Measurements from ENCODE around the gene LAIR2. TPM values are rescaled to one million over a fixed set of nuclear protein-coding genes. Genes with fewer than 3 reads are reported as not detected.

The LAIR2 gene, protein sequence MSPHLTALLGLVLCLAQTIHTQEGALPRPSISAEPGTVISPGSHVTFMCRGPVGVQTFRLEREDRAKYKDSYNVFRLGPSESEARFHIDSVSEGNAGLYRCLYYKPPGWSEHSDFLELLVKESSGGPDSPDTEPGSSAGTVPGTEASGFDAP
- total RNA-seq, result under 1 TPM; 0.45 to 0.69 TPM

- peak; percentile 46 for DNase-seq
- peak within 1 kb of the TSS; percentile 12 for H3K4me3 Mint-ChIP-seq
Observed at GRCh38 chr19:54502518-54503048, at the start of gene LAIR2. Gene LAIR2, plus strand, starts transcription at chr19:54502831. Its CDS starts 88 bp downstream, at chr19:54502919.

GRCh38 chr19:54453921-54454780, 48.5 kb upstream of the LAIR2 start:
- Mint-ChIP-seq H3K27me3 (ENCODE audit: low read depth) (no peaks in the 10 kb centered on the region), H3K4me3 (no peak overlapping the region), H3K36me3 (ENCODE audit: low read depth) (peaks cover 59% of the 10 kb centered on the region), H3K27ac (no peak overlapping the region), H3K9me3 (no peaks in the 10 kb centered on the region), H3K4me1 (ENCODE audit: low read depth) (peaks cover 35% of the 10 kb centered on the region)
- CTCF ChIA-PET, result no interaction called here
- DNase-seq, result no peak
- intact Hi-C loops (cut with micrococcal nuclease), result no loop called here

More at GRCh38 chr19:54502518-54503048, at the start of gene LAIR2:
- Mint-ChIP-seq H3K4me1 (ENCODE audit: low read depth) (peaks cover 29% of the 10 kb centered on the region), H3K36me3 (ENCODE audit: low read depth) (no peaks in the 10 kb centered on the region), H3K27me3 (ENCODE audit: low read depth) (peaks cover 8% of the 10 kb centered on the region), H3K27ac (no peak within 1 kb of the TSS), H3K9me3 (no peaks in the 10 kb centered on the region)
- CTCF ChIA-PET, result no interaction called here
- intact Hi-C loops (cut with micrococcal nuclease), result no loop called here

- Mint-ChIP-seq H3K9me3 (no peaks in the 10 kb centered on the region), H3K4me3 (no peak overlapping the region), H3K36me3 (ENCODE audit: low read depth) (peaks cover 60% of the 10 kb centered on the region), H3K27ac (no peak overlapping the region), H3K27me3 (ENCODE audit: low read depth) (no peaks in the 10 kb centered on the region), H3K4me1 (ENCODE audit: low read depth) (peaks cover 33% of the 10 kb centered on the region)
- intact Hi-C loops (cut with micrococcal nuclease), result no loop called here
- CTCF ChIA-PET, result no interaction called here
- DNase-seq, result no peak
Observed at GRCh38 chr19:54454781-54455675, 47.6 kb upstream of the LAIR2 start.

- no peak for DNase-seq
- Mint-ChIP-seq H3K4me1 (ENCODE audit: low read depth) (peaks cover 26% of the 10 kb centered on the region), H3K4me3 (no peak overlapping the region), H3K27ac (no peak overlapping the region), H3K36me3 (ENCODE audit: low read depth) (peaks cover 54% of the 10 kb centered on the region), H3K9me3 (no peaks in the 10 kb centered on the region), H3K27me3 (ENCODE audit: low read depth) (no peaks in the 10 kb centered on the region)
- intact Hi-C loops (cut with micrococcal nuclease), result loop anchor here (2.0 kb wide), 1 partner anchor 591 kb away; no protein-coding TSS in a partner anchor
- CTCF ChIA-PET, result interaction anchor here (0.7 kb wide), 1 partner anchor 297 kb away, joined by 3 read pairs; no protein-coding TSS in a partner anchor
Observed at GRCh38 chr19:54455786-54456422, 46.7 kb upstream of the LAIR2 start.

DNA sequence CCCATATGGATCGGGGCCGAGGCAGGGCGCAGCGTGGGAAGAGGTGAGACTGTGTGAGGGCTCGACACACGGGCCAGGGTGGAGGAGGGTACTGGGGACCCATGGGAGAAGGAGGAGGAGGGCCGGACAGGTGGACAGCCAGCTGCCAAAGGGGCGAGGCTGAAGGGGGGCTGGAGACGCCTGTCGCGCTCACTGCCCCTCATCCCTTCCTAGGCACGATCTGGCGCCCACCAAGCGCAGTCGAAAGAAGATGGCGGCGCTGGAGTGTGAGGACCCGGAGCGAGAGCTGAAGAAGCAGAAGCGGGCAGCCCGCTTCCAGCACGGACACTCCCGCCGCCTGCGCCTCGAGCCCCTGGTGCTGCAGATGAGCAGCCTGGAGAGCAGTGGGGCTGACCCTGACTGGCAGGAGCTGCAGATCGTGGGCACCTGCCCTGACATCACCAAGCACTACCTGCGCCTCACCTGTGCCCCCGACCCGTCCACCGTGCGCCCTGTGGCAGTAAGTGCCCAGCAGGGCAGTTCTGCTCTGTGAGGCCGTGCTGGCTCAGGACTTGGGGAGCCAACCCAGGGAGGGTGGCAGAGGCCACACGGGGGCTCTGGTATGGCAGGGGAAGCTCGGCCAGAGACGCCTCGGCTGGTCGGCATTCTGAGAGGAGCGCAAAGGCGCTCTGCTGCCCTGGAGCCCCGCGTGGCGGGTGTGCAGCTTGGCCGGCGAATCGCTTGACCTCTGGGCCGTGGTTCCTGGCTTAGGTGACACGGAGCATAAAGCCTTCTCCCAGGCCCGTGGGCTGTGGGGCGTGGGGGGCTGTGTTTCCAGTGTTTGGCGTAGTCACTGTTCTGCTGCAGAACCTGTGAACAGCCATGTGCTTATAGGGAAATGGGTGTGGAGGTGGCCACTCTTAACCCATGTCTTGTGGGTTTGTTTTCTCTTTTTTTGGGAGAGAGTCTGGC, 45.9 kb upstream of the LAIR2 start:
- Mint-ChIP-seq H3K4me3 (no peak overlapping the region), H3K9me3 (no peaks in the 10 kb centered on the region), H3K4me1 (ENCODE audit: low read depth) (peaks cover 23% of the 10 kb centered on the region), H3K36me3 (ENCODE audit: low read depth) (peaks cover 48% of the 10 kb centered on the region), H3K27ac (no peak overlapping the region), H3K27me3 (ENCODE audit: low read depth) (no peaks in the 10 kb centered on the region)
- DNase-seq, result no peak
- intact Hi-C loops (cut with micrococcal nuclease), result loop anchor here (2.0 kb wide), 1 partner anchor 592 kb away; no protein-coding TSS in a partner anchor
- CTCF ChIA-PET, result interaction anchor here (0.7 kb wide), 1 partner anchor 298 kb away, joined by 3 read pairs; no protein-coding TSS in a partner anchor

- intact Hi-C loops (cut with micrococcal nuclease), result loop anchor here (2.0 kb wide), 1 partner anchor 593 kb away; no protein-coding TSS in a partner anchor
- Mint-ChIP-seq H3K4me1 (ENCODE audit: low read depth) (peaks cover 25% of the 10 kb centered on the region), H3K4me3 (no peak overlapping the region), H3K27ac (peak overlapping the region; percentile 54), H3K9me3 (no peaks in the 10 kb centered on the region), H3K36me3 (ENCODE audit: low read depth) (peaks cover 44% of the 10 kb centered on the region), H3K27me3 (ENCODE audit: low read depth) (no peaks in the 10 kb centered on the region)
- CTCF ChIA-PET, result no interaction called here
- DNase-seq, result no peak
Observed at GRCh38 chr19:54457773-54458647, 44.6 kb upstream of the LAIR2 start.

DNA sequence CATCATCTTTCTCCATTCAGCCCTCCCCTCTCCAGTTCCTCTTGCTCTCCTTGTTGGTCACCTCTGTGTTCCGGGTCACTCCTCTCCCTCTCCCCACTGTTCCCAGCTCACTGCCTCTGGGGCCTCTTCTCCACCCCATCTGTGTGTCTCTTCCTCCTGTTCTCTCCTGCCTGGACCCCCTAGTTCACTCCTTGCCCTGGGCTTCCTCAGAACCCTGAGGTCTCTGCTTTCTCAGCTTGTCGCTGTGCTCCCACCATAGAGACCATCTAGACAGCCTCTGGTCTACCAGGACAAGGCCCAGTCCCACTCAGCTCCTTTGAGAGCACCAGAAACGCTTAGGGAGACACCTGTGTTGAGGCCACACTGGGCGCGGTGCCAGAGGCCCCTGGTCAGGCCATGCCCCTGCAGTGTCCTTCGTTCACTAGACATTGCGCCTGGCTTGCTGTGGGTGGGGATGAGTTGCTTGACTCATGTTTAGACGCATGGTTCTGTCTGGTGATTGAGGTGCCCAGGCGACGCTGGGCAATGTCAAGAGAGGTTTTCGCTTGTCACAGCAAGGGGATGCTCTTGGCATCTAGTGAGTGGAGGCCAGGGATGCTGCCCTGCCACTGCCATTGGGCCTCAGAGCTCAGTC, 43.9 kb upstream of the LAIR2 start:
- Mint-ChIP-seq H3K27ac (peak overlapping the region; percentile 54), H3K27me3 (ENCODE audit: low read depth) (no peaks in the 10 kb centered on the region), H3K36me3 (ENCODE audit: low read depth) (peaks cover 39% of the 10 kb centered on the region), H3K4me1 (ENCODE audit: low read depth) (peaks cover 22% of the 10 kb centered on the region), H3K4me3 (no peak overlapping the region), H3K9me3 (no peaks in the 10 kb centered on the region)
- intact Hi-C loops (cut with micrococcal nuclease), result no loop called here
- CTCF ChIA-PET, result no interaction called here
- no peak for DNase-seq

DNA sequence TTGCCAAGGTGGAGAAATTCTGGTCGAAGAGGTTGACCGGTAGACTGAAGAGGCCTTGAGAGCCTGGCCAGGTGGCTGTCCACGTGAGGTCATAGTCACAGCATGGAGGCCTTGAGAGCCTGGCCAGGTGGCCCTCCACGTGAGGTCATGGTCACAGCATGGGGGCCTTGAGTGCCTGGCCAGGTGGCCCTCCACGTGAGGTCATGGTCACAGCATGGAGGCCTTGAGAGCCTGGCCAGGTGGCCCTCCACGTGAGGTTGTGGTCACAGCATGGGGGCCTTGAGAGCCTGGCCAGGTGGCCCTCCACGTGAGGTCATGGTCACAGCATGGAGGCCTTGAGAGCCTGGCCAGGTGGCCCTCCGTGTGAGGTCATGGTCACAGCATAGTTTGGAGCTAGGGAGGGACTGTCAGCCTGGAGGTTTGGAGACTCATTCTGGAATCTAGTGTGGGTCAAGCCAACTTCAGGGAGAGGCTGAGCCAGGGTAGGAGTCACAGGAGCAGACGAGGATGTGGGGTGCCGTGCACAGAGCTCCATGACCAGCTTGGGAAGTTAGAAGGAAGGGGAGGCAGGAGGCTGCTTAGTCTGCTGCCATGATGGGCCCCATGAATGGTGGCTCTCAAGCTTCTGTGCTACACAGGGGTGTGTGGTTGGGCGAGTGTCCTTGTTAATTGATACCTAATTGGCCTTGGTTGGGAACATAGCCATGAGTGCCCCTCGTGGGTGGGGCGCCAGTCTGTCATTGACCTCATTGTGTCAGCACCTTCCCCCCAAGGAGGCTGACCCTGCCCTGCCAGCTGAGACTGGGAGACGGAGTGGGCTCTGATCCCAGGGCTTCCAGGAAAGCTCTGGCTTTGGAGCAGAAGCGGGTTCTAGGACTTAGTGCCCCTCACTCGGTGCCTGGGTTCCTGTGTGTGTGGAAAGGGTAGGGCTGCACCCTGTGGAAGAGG, 43.1 kb upstream of the LAIR2 start:
- peaks cover 22% of the 10 kb centered on the region for H3K4me1 Mint-ChIP-seq (ENCODE audit: low read depth)
- peak overlapping the region; percentile 32 for H3K27ac Mint-ChIP-seq
- H3K36me3 Mint-ChIP-seq (ENCODE audit: low read depth), result peaks cover 34% of the 10 kb centered on the region
- intact Hi-C loops (cut with micrococcal nuclease), result loop anchor here (5.0 to 10.0 kb wide), 6 partner anchors 342 to 1663 kb away; partner anchors contain the start of genes BRSK1, HSPBP1, PRPF31 and RPL28
- H3K27me3 Mint-ChIP-seq (ENCODE audit: low read depth), result no peaks in the 10 kb centered on the region
- CTCF ChIA-PET, result interaction anchor here (0.7 kb wide), 1 partner anchor 11 kb away, joined by 3 read pairs; the partner anchor contains the start of gene LENG8
- no peak overlapping the region for H3K4me3 Mint-ChIP-seq
- H3K9me3 Mint-ChIP-seq, result no peaks in the 10 kb centered on the region
- no peak for DNase-seq

Data from activated naive CD4-positive, alpha-beta T cell treated with anti-CD3 and anti-CD28 coated beads for 36 hours (primary cell).